NCI-H82 treated with DMSO at 0.1 percent for 48 hours (cell line): ENCODE results near the gene TGFB1.

Experiments used
- DNase-seq: peaks from one replicate; lab custom pipeline; 2025; ENCODE audit not compliant: unreplicated experiment; lab: John Stamatoyannopoulos, UW

The TGFB1 gene

GRCh38 chr19:41323023-41323422, 30.7 kb downstream of the TGFB1 start:
- DNase-seq, result no peak

- no peak for DNase-seq
Observed at GRCh38 chr19:41322451-41322850, 31.3 kb downstream of the TGFB1 start.

- DNase-seq, result no peak
Observed at GRCh38 chr19:41321600-41322270, 32.0 kb downstream of the TGFB1 start.

- DNase-seq, result no peak
Observed at GRCh38 chr19:41321204-41321599, 32.5 kb downstream of the TGFB1 start.

GRCh38 chr19:41320568-41320967, 33.2 kb downstream of the TGFB1 start:
- DNase-seq, result no peak

GRCh38 chr19:41320185-41320518, 33.6 kb downstream of the TGFB1 start:
- DNase-seq, result no peak

- no peak for DNase-seq
Observed at GRCh38 chr19:41319500-41320184, 34.1 kb downstream of the TGFB1 start.

GRCh38 chr19:41318696-41319499, 34.8 kb downstream of the TGFB1 start:
- DNase-seq, result no peak

- no peak for DNase-seq
Observed at GRCh38 chr19:41316306-41316920, 37.3 kb downstream of the TGFB1 start.

GRCh38 chr19:41311613-41312012, 42.1 kb downstream of the TGFB1 start:
- no peak for DNase-seq

- no peak for DNase-seq
Observed at GRCh38 chr19:41311072-41311471, 42.6 kb downstream of the TGFB1 start.

- DNase-seq, result peak; percentile 78
Observed at GRCh38 chr19:41310033-41310831, 43.5 kb downstream of the TGFB1 start, which contains the start of gene CCDC97. Gene CCDC97 (plus strand): TSS chr19:41310172. CDS start chr19:41310311, 139 bp downstream.

- DNase-seq, result no peak
Observed at GRCh38 chr19:41309180-41310032, 44.3 kb downstream of the TGFB1 start.

- DNase-seq, result peak; percentile 51
Observed at GRCh38 chr19:41308450-41309179, 45.1 kb downstream of the TGFB1 start.

GRCh38 chr19:41307954-41308449, 45.7 kb downstream of the TGFB1 start:
- DNase-seq, result no peak

GRCh38 chr19:41307090-41307875, 46.4 kb downstream of the TGFB1 start:
- no peak for DNase-seq

- no peak for DNase-seq
Observed at GRCh38 chr19:41305927-41306793, 47.6 kb downstream of the TGFB1 start.
